ENCODE results near the gene PPA1.
"Not testable (repeated sequence)": the region's sequence is repeated elsewhere in the genome, so short reads cannot be mapped to it uniquely, and the experiment has no call there.

PPA1 gene

GRCh38 chr10:70212277-70212676, 21.0 kb downstream of the PPA1 start:
- DNase-seq (ENCODE audit: low spot score), result no peak

GRCh38 chr10:70206762-70207161, 26.5 kb downstream of the PPA1 start:
- no peak for DNase-seq (ENCODE audit: low spot score)

- no peak for DNase-seq (ENCODE audit: low spot score)
These were observed 32.1 kb downstream of the PPA1 start for GRCh38 chr10:70201105-70201504.

- peak; percentile 7 for DNase-seq (ENCODE audit: low spot score)
These were observed 34.3 kb downstream of the PPA1 start for GRCh38 chr10:70198696-70199466.

- no peak for DNase-seq (ENCODE audit: low spot score)
These were observed 35.8 kb downstream of the PPA1 start for GRCh38 chr10:70197235-70197945.

GRCh38 chr10:70193391-70193844, 39.8 kb downstream of the PPA1 start:
- no peak for DNase-seq (ENCODE audit: low spot score)

GRCh38 chr10:70192326-70192968, 40.8 kb downstream of the PPA1 start:
- no peak for DNase-seq (ENCODE audit: low spot score)

- no peak for DNase-seq (ENCODE audit: low spot score)
These were observed 41.3 kb downstream of the PPA1 start for GRCh38 chr10:70191972-70192305.

- no peak for DNase-seq (ENCODE audit: low spot score)
These were observed 41.9 kb downstream of the PPA1 start for GRCh38 chr10:70191161-70191971.

- DNase-seq (ENCODE audit: low spot score), result no peak
These were observed 42.6 kb downstream of the PPA1 start for GRCh38 chr10:70190581-70190980.

GRCh38 chr10:70190102-70190501, 43.1 kb downstream of the PPA1 start:
- DNase-seq (ENCODE audit: low spot score), result no peak

- no peak for DNase-seq (ENCODE audit: low spot score)
These were observed 44.5 kb downstream of the PPA1 start for GRCh38 chr10:70188768-70189167.

GRCh38 chr10:70186571-70186970, 46.7 kb downstream of the PPA1 start:
- DNase-seq (ENCODE audit: low spot score), result no peak

GRCh38 chr10:70186090-70186489, 47.1 kb downstream of the PPA1 start:
- DNase-seq (ENCODE audit: low spot score), result no peak

GRCh38 chr10:70183304-70183703, 49.9 kb downstream of the PPA1 start:
- DNase-seq (ENCODE audit: low spot score), result no peak

- not testable (repeated sequence) for DNase-seq (ENCODE audit: low spot score)
These were observed 54.0 kb downstream of the PPA1 start for GRCh38 chr10:70179209-70179608.

GRCh38 chr10:70178139-70178725, 55.0 kb downstream of the PPA1 start:
- no peak for DNase-seq (ENCODE audit: low spot score)

- DNase-seq (ENCODE audit: low spot score), result no peak
These were observed 56.8 kb downstream of the PPA1 start for GRCh38 chr10:70176441-70176840.

GRCh38 chr10:70175516-70175915, 57.7 kb downstream of the PPA1 start:
- DNase-seq (ENCODE audit: low spot score), result no peak

GRCh38 chr10:70174058-70174741, 59.0 kb downstream of the PPA1 start:
- DNase-seq (ENCODE audit: low spot score), result peak; percentile 57

GRCh38 chr10:70169649-70170364, 63.4 kb downstream of the PPA1 start:
- DNase-seq (ENCODE audit: low spot score), result no peak

All from CD4-positive, alpha-beta T cell treated with Interleukin-15 for 4 hours (primary cell).